Astrocyte (in vitro differentiated cells and primary cell): ENCODE data around the gene ZNF786. TPM values are rescaled to one million over a fixed set of nuclear protein-coding genes. Genes with fewer than 3 reads are reported as not detected.
"Not testable (repeated sequence)": the region's sequence is repeated elsewhere in the genome, so short reads cannot be mapped to it uniquely, and the experiment has no call there.

Source experiments
- DNase-seq: peaks from one replicate; pipeline ENCODE4 v3.0.0-alpha.2; 2010; ENCODE audit warnings: low read depth
- FAIRE-seq: peaks from 2 replicates; lab custom pipeline; 2011; peaks lifted over from hg19 to GRCh38; lab: Jason Lieb, UNC
- H2AFZ ChIP-seq: 2 replicates; pipeline ENCODE4 v1.6.0; 2012; ENCODE audit warnings: low read depth, low read length, inconsistent platforms
- H3K27ac ChIP-seq: 2 replicates; pipeline ENCODE4 v1.5.1; 2011; ENCODE audit warnings: low read depth, low read length, inconsistent platforms
- H3K27me3 ChIP-seq: 2 replicates; pipeline ENCODE4 v1.6.0; 2011; ENCODE audit warnings: low read length, inconsistent platforms; ENCODE audit not compliant: insufficient read depth
- H3K36me3 ChIP-seq: 2 replicates; pipeline ENCODE4 v1.5.1; 2011; ENCODE audit warnings: low read length, inconsistent platforms; ENCODE audit not compliant: insufficient read depth
- H3K4me1 ChIP-seq: 2 replicates; pipeline ENCODE4 v1.5.1; 2011; ENCODE audit warnings: low read length, inconsistent platforms; ENCODE audit not compliant: insufficient read depth
- H3K4me2 ChIP-seq: 2 replicates; pipeline ENCODE4 v1.6.0; 2012; ENCODE audit warnings: low read length, inconsistent platforms
- H3K4me3 ChIP-seq: 2 replicates; pipeline ENCODE4 v1.5.1; 2011; ENCODE audit warnings: low read depth, mild to moderate bottlenecking, low read length, inconsistent platforms; ENCODE audit not compliant: insufficient read depth
- H3K79me2 ChIP-seq: 2 replicates; pipeline ENCODE4 v1.6.0; 2012; ENCODE audit warnings: mild to moderate bottlenecking, low read length, inconsistent platforms; ENCODE audit not compliant: insufficient read depth
- H3K9ac ChIP-seq: 2 replicates; pipeline ENCODE4 v1.6.0; 2012; ENCODE audit warnings: mild to moderate bottlenecking, low read length, inconsistent platforms
- H3K9me3 ChIP-seq: 2 replicates; pipeline ENCODE4 v1.5.1; 2012; ENCODE audit warnings: low read depth, mild to moderate bottlenecking, low read length, inconsistent platforms; ENCODE audit not compliant: insufficient read depth
- H4K20me1 ChIP-seq: 2 replicates; pipeline ENCODE4 v1.6.0; 2012; ENCODE audit warnings: low read length, inconsistent platforms; ENCODE audit not compliant: insufficient read depth
- H3K27ac Mint-ChIP-seq: one replicate; pipeline ENCODE4 v1.8.0; 2021; ENCODE audit warnings: mild to moderate bottlenecking, mixed read lengths; ENCODE audit not compliant: unreplicated experiment
- H3K27me3 Mint-ChIP-seq: one replicate; pipeline ENCODE4 v1.8.0; 2021; ENCODE audit warnings: low read depth, mixed read lengths; ENCODE audit not compliant: unreplicated experiment
- H3K36me3 Mint-ChIP-seq: one replicate; pipeline ENCODE4 v1.8.0; 2021; ENCODE audit warnings: low read depth, mixed read lengths; ENCODE audit not compliant: unreplicated experiment
- H3K4me1 Mint-ChIP-seq: one replicate; pipeline ENCODE4 v1.8.0; 2021; ENCODE audit warnings: low read depth, mixed read lengths; ENCODE audit not compliant: unreplicated experiment
- H3K4me3 Mint-ChIP-seq: one replicate; pipeline ENCODE4 v1.8.0; 2021; ENCODE audit warnings: mild to moderate bottlenecking, moderate library complexity, mixed read lengths; ENCODE audit not compliant: unreplicated experiment
- H3K9me3 Mint-ChIP-seq: one replicate; pipeline ENCODE4 v1.8.0; 2021; ENCODE audit warnings: mild to moderate bottlenecking, mixed read lengths; ENCODE audit not compliant: unreplicated experiment
- EZH2 ChIP-seq: IDR thresholded peaks from 2 replicates; pipeline ENCODE4 v1.6.1; 2012; ENCODE audit warnings: mild to moderate bottlenecking, low read length, inconsistent platforms; ENCODE audit not compliant: insufficient read depth
- total RNA-seq: library from RNA; stranded (reverse); gene quantifications from 2 replicates; pipeline ENCODE4 v1.2.1, GENCODE V29; 2021
- TF ChIP-seq, protein P1 (sequence below): IDR thresholded peaks from 2 replicates; pipeline ENCODE4 v1.5.1; 2011; ENCODE audit warnings: low read depth, mild to moderate bottlenecking, inconsistent platforms, low read length, moderate library complexity; ENCODE audit not compliant: insufficient read depth

ZNF786 gene
- total RNA-seq, 1 donor from 2014 or later = 9.9 TPM

DNA sequence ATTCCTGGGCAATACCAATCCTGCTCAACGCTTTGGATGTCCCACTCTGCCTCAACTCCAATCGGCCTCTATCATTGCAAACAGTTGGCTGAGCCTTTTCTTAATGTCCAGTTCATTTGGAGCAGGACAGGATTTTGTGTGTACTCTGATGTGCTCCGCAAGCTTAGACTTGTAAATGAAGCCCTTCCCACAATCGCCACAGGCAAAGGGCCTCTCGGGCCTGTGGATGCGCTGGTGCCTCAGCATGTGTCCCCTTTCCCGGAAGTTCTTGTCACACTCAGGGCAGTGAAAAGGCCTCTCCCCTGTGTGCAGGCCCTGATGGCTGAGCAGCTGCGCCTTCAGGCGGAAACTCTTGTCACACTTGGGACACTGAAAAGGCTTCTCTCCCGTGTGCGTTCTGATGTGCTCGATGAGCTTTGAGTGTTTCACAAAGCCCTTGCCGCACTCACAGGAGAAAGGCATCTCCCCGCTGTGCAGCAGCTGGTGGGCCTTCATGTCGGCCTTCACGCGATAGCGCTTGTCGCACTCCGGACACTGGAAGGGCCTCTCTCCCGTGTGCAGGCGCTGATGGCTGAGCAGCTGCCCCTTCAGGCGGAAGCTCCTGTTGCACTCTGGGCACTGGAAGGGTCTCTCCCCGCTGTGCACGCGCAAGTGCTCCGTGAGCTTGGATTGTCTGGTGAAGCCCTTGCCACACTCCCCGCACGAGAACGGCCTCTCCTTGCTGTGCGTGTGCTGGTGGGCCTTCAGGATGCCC, 20.0 kb downstream of the ZNF786 start:
- H3K27ac ChIP-seq = no peak overlapping the region
- H2AFZ ChIP-seq = no peak overlapping the region
- H3K79me2 ChIP-seq = no peaks in the 10 kb centered on the region
- H3K4me3 Mint-ChIP-seq = no peak overlapping the region
- no peaks in the 10 kb centered on the region for H4K20me1 ChIP-seq
- no peak overlapping the region for H3K9ac ChIP-seq
- H3K36me3 Mint-ChIP-seq = peaks cover 4% of the 10 kb centered on the region
- DNase-seq (no peak), FAIRE-seq (no peak)
- H3K27ac Mint-ChIP-seq = no peak overlapping the region
- no peaks in the 10 kb centered on the region for H3K9me3 ChIP-seq
- H3K36me3 ChIP-seq = peaks cover 15% of the 10 kb centered on the region
- no peaks in the 10 kb centered on the region for H3K4me1 Mint-ChIP-seq
- H3K4me3 ChIP-seq = no peak overlapping the region
- no peaks in the 10 kb centered on the region for H3K4me1 ChIP-seq
- no peaks in the 10 kb centered on the region for H3K27me3 Mint-ChIP-seq
- H3K9me3 Mint-ChIP-seq = no peaks in the 10 kb centered on the region
- no peak for TF ChIP-seq EZH2
- TF ChIP-seq, protein P1, sequence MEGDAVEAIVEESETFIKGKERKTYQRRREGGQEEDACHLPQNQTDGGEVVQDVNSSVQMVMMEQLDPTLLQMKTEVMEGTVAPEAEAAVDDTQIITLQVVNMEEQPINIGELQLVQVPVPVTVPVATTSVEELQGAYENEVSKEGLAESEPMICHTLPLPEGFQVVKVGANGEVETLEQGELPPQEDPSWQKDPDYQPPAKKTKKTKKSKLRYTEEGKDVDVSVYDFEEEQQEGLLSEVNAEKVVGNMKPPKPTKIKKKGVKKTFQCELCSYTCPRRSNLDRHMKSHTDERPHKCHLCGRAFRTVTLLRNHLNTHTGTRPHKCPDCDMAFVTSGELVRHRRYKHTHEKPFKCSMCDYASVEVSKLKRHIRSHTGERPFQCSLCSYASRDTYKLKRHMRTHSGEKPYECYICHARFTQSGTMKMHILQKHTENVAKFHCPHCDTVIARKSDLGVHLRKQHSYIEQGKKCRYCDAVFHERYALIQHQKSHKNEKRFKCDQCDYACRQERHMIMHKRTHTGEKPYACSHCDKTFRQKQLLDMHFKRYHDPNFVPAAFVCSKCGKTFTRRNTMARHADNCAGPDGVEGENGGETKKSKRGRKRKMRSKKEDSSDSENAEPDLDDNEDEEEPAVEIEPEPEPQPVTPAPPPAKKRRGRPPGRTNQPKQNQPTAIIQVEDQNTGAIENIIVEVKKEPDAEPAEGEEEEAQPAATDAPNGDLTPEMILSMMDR = no peak
- no peaks in the 10 kb centered on the region for H3K27me3 ChIP-seq
- H3K4me2 ChIP-seq = no peak overlapping the region

DNA sequence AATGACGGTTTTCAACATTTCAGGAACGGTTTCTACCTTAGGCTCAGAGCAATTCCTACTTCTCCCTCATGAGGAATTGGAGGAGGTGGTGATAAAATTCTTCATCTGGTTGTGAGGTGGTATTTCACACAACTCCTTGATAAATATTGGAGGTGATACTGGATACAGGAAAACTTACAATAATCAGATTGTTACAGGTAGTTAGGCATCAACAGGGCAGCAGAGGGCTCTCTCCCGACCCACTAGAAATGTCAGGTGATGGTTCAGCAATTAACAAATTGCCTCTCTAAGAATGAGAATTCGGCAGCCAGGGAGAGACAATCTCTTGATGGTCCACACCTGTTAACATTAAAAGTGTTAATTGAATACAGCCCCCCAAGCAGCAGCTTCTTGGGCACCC, 22.6 kb downstream of the ZNF786 start:
- TF ChIP-seq, protein P1 = no peak
- TF ChIP-seq EZH2 = no peak
- Mint-ChIP-seq H3K4me1 (peaks cover 2% of the 10 kb centered on the region), H3K27me3 (no peaks in the 10 kb centered on the region), H3K27ac (no peak overlapping the region), H3K36me3 (peaks cover 3% of the 10 kb centered on the region), H3K4me3 (no peak overlapping the region), H3K9me3 (peaks cover 2% of the 10 kb centered on the region)
- Histone ChIP-seq H3K27ac (no peak overlapping the region), H3K36me3 (peaks cover 12% of the 10 kb centered on the region), H3K79me2 (no peaks in the 10 kb centered on the region), H3K4me2 (no peak overlapping the region), H3K27me3 (no peaks in the 10 kb centered on the region), H4K20me1 (no peaks in the 10 kb centered on the region), H2AFZ (no peak overlapping the region), H3K4me3 (no peak overlapping the region), H3K9me3 (no peaks in the 10 kb centered on the region), H3K9ac (no peak overlapping the region), H3K4me1 (no peaks in the 10 kb centered on the region)
- DNase-seq (no peak), FAIRE-seq (no peak)

DNA sequence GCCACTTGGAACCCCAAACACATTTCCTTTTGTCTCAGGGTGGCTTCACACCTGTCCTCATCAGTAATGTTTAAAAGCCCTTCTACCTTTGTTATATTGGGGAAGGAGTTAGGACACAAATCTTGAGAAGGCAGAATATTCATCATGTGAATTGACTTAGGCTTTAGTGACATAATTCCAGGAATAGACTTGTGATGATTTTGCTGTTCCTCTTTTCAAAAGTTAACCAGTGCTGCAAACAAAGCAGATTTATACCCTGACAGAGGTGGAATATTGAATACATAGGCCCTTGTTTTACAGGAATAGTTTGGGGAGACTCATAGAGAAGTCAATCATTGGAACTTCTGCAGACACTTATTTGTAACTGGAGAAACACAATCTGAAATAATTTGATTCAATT, 27.0 kb downstream of the ZNF786 start:
- Histone ChIP-seq H3K79me2 (no peaks in the 10 kb centered on the region), H3K4me2 (no peak overlapping the region), H4K20me1 (no peaks in the 10 kb centered on the region), H3K4me1 (no peaks in the 10 kb centered on the region), H2AFZ (no peak overlapping the region), H3K27me3 (no peaks in the 10 kb centered on the region), H3K4me3 (no peak overlapping the region), H3K9me3 (no peaks in the 10 kb centered on the region), H3K9ac (no peak overlapping the region), H3K27ac (no peak overlapping the region), H3K36me3 (peaks cover 2% of the 10 kb centered on the region)
- Mint-ChIP-seq H3K4me3 (no peak overlapping the region), H3K27me3 (no peaks in the 10 kb centered on the region), H3K9me3 (peaks cover 2% of the 10 kb centered on the region), H3K27ac (no peak overlapping the region), H3K4me1 (peaks cover 2% of the 10 kb centered on the region), H3K36me3 (no peaks in the 10 kb centered on the region)
- no peak for DNase-seq
- FAIRE-seq = no peak
- TF ChIP-seq, protein P1 = no peak
- no peak for TF ChIP-seq EZH2

DNA sequence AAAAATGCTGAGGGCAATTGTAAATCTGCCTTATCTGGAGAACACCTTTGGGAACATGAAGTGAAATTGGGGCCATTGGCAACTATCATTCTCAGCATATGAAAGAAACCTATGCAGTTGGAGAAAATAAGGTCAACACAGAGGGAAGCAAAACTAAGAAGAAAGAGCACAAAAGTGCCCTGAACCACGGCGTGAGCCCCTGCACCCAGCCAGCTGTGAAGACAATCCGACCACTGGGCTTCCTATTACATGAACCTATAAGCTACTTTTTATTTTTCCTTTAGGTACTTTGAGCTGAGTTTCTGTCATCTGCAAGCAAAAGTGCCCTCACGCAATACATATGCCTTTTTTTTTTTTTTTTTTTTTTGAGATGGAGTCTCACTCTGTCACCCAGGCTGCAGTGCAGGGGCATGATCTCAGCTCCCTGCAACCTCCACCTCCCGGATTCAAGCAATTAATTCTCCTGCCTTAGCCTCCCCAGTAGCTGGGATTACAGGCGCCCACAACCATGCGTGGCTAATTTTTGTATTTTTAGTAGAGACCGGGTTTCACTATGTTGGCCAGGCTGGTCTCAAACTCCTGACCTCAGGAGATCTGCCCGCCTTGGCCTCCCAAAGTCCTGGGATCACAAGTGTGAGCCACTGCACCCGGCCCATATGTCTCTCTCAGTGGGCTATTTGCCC, 28.2 kb downstream of the ZNF786 start:
- not testable (repeated sequence) for H3K4me2 ChIP-seq, H2AFZ ChIP-seq, H3K4me1 ChIP-seq, H3K4me3 ChIP-seq, FAIRE-seq, H3K36me3 Mint-ChIP-seq, H4K20me1 ChIP-seq, DNase-seq, H3K36me3 ChIP-seq, H3K9me3 Mint-ChIP-seq, H3K79me2 ChIP-seq, H3K27ac Mint-ChIP-seq, H3K9ac ChIP-seq, H3K27me3 ChIP-seq, H3K9me3 ChIP-seq, H3K4me1 Mint-ChIP-seq, H3K4me3 Mint-ChIP-seq, H3K27me3 Mint-ChIP-seq, H3K27ac ChIP-seq
